RPMI7951 (cell line): ENCODE measurements around the gene ATP5ME. TPM values are rescaled to one million over a fixed set of nuclear protein-coding genes. Genes with fewer than 3 reads are reported as not detected.
A peak's percentile ranks its signal among the peaks of the same experiment; 100 is the strongest.
"Not testable (repeated sequence)": the region's sequence is repeated elsewhere in the genome, so short reads cannot be mapped to it uniquely, and the experiment has no call there.

Experiments
- DNase-seq: peaks from one replicate; pipeline ENCODE4 v3.0.0-alpha.2; 2012; ENCODE audit warnings: low read depth
- total RNA-seq: library from RNA; depleted of rRNA; stranded (reverse); fragments of >200 nt; shearing (Covaris generic); gene quantifications from 2 replicates; pipeline ENCODE4 v1.2.3, GENCODE V29; 2014

The ATP5ME gene
- total RNA-seq, 1 experiment from 2014 or later, result 228 TPM

- peak; percentile 86 for DNase-seq
Observed at GRCh38 chr4:705278-706082, 31.4 kb upstream of the ATP5ME start, which contains the start of gene PCGF3. Gene PCGF3, plus strand, starts transcription at chr4:705832. Its CDS starts 27,849 bp downstream, at chr4:733681.

GRCh38 chr4:704971-705277, 30.8 kb upstream of the ATP5ME start:
- DNase-seq, result no peak

- no peak for DNase-seq
Observed at GRCh38 chr4:704198-704891, 30.3 kb upstream of the ATP5ME start.

- DNase-seq, result no peak
Observed at GRCh38 chr4:703336-704197, 29.5 kb upstream of the ATP5ME start.

DNA sequence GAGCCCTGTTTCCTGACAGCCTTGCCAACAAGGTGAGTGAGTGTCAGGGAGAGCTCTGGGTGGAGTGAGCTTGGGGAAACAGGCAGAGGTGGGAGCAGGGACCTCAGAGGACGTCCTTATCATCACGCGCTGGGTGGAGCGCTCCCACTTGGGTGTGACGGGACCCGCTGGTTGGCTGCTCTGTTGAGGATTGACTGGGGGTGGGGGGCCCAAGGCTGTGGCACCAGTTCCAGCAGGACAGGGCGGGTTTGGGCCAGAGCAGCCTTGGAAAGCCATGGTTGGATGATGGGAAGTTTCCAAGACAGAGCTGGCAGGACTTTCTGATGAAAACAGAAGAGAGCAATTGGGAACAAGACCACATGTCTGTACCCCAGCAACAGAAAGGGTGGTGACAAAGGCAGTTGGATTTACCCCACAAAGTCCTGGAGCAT, 28.6 kb upstream of the ATP5ME start:
- DNase-seq, result no peak

GRCh38 chr4:700587-701264, 26.6 kb upstream of the ATP5ME start:
- DNase-seq, result no peak

DNA sequence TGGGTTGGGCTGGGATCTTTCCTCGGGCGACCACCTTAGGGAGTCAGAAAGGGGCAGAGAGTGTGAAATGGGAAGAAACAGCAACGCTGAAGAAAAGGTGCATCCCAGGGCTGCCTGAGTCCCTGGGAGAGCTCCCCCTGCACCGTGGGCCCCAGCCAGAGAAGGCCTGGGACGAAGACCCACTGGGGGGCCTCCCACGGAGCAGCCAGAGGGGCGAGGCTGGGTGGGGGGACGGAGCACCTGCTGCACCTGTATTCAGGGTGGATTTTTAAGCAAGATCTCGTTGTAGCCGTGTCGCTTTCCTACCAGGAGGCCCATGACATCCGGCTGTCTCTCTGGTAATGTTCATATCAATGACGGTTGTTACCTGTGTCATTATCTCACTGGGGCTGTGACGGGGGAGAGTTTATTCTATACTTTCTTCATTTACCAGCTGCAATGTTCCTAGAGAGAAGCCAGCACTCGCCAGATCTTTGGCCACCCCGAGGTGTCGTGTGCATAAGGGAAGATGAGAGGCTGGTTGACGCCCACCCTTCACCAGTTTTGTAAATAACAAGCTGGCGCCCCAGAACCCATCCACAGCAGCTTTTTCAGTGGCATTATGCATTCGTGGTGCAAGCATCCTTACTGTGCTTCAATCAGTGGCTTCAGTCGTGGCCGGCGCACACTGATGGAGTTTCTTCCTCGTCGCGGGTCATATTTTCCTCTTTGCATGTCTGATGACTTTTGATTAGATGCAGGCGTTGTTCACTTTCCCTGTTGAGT, 25.9 kb upstream of the ATP5ME start:
- DNase-seq, result no peak

DNA sequence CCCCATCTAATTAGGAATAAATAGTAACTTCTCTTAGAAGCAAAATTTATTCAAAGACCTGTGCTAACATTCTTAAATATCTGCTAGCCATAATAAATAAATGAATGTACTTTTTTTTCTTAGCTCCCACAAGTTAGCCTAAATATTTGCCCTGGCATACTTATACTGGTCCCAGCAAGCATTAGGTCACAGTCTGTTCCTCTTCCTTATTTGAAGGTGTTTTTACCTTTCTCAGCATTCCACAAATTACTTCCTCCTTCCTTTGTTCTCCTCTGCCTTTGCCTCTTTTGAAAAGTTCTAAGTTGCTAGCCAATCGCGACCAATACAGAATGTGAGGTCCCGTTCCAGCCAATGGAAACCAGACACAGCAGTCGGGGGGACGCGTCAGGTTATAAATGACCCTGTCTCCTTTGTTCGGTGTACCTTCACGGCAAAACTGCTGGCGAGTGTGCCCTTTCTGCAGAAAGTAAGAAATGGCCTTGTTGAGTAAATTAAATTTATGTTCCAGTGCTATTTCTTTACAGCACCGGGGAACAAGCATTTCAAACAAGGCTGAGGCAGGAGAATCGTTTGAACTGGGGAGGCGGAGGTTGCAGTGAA, 20.4 kb upstream of the ATP5ME start:
- DNase-seq, result not testable (repeated sequence)

DNA sequence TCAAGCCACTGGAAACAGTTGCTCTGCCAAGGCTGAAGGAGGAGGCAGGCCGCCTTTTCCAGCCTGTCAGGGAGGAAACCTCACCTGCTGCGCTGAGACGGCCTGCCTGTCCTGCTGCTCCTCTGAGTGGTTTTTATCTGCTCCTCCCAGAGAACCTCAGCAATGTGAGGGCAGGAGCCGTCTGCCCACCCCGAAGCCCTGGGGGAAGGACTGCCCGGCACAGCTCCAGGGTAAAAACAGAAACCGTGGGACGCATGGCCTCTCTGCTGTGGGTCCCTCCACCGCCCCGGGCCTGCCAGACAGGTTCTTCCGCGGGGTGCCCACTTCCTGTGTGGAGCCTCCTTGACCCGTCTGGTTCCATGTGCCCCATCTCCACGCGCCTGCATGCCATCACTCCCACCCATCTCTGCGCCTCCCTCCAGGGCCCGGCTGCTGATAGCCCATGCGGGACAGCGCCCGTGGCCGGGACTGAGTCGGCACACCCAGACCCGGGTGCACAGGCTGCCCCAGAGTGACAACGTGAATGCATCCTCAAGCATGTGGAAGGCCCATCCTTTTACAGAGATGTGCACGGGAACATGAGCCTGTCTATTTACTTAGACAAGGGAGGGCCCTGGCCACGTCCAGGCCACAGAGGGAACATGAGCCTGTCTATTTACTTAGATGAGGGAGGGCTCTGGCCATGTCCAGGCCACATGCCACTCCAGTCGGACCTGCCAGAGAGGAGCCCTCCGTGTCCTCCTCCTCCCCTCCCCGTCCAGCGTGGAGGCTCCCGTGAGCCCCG, 18.9 kb upstream of the ATP5ME start:
- no peak for DNase-seq

DNA sequence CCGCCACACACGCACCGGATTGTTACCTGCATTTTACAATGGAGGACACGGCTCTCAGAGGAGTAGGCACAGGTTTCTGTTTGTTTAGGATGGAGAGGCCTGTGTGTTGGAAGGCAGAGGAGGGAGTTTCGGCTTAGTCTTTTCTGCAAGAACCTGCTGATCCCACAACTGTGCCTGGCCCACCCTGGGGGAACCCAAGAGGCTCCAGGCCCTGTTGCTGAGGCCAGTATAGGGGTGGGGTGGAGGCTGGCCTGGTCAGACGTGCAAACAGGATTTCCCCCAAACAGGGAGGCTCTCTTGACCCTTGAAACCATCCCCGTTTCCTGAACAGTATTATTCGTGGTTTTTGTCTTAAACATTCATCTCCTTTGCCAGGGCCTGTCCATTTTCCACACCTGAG, 15.6 kb upstream of the ATP5ME start:
- no peak for DNase-seq

- DNase-seq, result no peak
Observed at GRCh38 chr4:688854-689681, 15.0 kb upstream of the ATP5ME start, which contains the start of gene SLC49A3. Gene SLC49A3, minus strand, starts transcription at chr4:689151. Its CDS starts 24 bp downstream, at chr4:689127.

GRCh38 chr4:687971-688853, 14.1 kb upstream of the ATP5ME start:
- no peak for DNase-seq

DNA sequence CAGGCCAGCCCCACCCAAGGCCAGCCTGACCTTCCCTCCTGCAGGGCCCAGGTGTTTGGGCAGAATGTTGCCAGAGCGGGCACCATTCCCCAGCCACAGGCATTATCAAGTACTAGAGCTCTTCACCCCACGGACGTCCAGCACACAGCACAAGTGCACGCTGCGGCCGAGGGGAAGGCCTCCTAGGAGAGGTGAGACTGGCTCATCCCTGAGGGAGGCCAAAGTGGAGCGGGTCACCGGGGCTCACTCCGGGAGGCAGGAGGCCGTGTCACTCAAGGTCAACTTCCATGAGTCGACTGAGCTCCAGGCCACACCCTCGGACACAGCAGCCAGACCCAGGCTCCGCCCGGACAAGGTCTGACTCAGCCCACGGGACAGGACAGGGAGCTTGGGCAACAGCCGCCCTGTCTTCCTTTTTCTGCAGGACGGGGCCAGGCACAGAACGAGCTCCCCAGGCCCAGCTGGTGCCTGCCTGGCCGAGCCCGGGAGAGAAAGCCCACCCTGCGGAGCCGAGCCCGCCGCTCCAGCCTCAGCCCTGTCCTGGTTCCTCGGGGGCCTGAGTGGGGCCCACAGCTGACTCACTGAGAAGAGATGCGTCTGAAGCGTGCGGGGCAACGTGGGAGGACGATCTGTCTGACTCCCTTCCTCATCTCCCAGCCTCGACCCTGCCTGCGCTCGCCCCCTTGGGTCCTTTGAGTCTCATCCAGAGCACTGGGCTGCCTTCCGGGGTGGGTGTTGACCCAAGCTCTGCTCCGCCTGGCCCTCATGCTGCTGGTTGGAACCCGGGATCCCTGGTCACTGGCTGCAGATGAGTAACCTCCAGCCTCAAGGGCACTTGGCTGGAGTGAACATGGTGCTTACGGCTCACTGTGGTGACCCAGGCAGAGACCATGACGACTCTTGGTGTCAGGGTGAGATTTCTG, 13.2 kb upstream of the ATP5ME start:
- peak; percentile 65 for DNase-seq

GRCh38 chr4:686413-687040, 12.5 kb upstream of the ATP5ME start:
- DNase-seq, result no peak

DNA sequence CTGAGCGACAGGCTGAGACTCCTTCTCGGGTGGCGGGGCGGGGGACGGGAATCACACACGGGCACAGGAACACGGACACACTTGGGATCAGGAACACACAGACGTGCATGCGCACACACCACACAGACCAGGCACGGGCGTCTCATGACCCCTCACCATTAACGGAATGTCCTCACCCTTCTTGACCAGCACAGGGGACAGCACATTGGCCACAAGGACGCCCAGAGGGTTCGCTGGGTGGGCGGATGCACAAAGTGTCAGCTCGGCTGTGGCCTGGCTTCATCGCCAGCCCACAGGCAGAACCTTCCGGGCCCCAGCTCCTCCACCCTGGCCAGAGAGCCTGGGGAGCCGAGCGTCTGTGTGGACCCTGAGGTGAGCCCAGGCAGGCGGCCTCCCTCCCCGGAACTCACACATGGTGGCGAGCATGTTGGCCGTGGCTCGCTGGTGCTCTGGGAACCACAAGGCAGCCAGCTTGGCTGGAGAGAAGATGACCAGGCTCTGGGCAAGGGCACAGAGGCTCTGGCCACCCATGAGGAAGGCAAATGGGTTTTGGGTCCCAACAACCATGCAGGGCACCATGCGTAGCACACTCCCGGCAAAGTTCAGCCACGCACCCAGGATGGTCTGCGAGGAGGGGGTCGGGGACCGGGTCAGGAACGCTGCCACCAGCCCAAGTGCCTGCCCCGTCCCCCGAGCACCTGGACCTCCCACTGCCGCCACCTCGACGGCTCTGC, 11.8 kb upstream of the ATP5ME start:
- DNase-seq, result no peak
